Keratinocyte (primary cell): ENCODE measurements around the gene ADGRA1.

ENCODE experiments used
- EZH2 ChIP-seq: IDR thresholded peaks from one replicate; pipeline ENCODE4 v1.6.1; 2012; ENCODE audit warnings: inconsistent platforms, mild to moderate bottlenecking, low read length, moderate library complexity
- TF ChIP-seq, protein P1 (sequence below), 3 experiments: IDR thresholded peaks in 1 of 3; conservative IDR thresholded peaks in 1 of 3; optimal IDR thresholded peaks in 1 of 3; 2 replicates in 2 of 3; 3 replicates in 1 of 3; pipeline versions ENCODE3 to v1.5.1; 2011; ENCODE audit warnings: low read length in 3 of 3, mild to moderate bottlenecking in 3 of 3, moderate library complexity in 2 of 3, control low read depth in 1 of 3, inconsistent platforms in 1 of 3; ENCODE audit not compliant: insufficient read depth in 2 of 3; ENCODE audit errors: extremely low read depth in 1 of 3

DNA sequence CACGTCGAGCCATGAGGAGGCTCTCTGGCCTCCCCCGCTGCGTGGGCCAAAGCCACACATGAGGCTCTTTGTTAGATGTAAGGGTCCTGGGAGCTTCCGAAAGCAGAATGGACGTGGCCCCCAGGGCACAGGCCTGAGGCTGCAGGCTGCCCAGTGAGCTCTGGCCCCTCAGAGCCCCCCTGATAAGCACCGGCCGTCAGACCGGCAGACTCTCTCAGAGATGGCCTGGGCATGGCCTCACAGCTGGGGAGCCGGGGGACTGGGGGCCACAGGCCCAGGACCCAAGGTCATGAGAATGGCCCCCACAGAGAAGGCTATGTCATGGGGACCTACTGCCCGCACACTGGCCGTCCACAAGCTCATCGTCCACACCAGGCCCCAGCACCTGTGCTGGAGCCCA lies 31.7 kb upstream of the ADGRA1 start:
- TF ChIP-seq, protein P1, sequence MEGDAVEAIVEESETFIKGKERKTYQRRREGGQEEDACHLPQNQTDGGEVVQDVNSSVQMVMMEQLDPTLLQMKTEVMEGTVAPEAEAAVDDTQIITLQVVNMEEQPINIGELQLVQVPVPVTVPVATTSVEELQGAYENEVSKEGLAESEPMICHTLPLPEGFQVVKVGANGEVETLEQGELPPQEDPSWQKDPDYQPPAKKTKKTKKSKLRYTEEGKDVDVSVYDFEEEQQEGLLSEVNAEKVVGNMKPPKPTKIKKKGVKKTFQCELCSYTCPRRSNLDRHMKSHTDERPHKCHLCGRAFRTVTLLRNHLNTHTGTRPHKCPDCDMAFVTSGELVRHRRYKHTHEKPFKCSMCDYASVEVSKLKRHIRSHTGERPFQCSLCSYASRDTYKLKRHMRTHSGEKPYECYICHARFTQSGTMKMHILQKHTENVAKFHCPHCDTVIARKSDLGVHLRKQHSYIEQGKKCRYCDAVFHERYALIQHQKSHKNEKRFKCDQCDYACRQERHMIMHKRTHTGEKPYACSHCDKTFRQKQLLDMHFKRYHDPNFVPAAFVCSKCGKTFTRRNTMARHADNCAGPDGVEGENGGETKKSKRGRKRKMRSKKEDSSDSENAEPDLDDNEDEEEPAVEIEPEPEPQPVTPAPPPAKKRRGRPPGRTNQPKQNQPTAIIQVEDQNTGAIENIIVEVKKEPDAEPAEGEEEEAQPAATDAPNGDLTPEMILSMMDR (optimal IDR thresholded peaks at IDR 0.05 in 1 of 3, IDR thresholded peaks at IDR 0.05 in 1 of 3, conservative IDR thresholded peaks at IDR 0.05 in 1 of 3; ENCODE audit: extremely low read depth in 1 of 3, insufficient read depth in 2 of 3, low read length in 3 of 3), result no peak
- no peak for TF ChIP-seq EZH2
